ENCODE results near the gene RDH5.

DNA sequence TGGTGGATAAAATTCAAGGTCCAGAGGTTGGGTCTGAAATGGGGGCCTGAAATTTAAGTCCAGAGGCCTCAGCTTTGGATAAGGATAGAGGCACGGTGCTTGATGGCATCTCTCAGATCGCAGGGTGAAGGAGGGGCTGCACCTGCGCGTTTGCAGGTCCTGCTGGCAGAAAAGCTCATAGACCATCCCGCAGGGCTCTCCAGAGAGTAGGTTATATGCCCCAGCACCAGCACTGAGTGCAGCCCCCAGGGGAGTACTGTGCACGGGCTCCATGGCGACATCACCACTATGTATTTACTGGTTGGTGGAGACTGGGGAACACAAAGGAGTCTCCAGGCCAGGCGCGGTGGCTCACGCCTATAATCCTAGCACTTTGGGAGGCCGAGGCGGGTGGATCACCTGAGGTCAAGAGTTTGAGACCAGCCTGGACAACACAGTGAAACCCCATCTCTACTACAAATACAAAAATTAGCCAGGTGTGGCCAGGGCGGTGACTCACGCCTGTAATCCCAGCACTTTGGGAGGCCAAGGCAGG is 12.9 kb downstream of the RDH5 start:
- TF ChIP-seq EZH2 (IDR thresholded peaks at IDR 0.05; ENCODE audit: borderline replicate concordance, low read length) = no peak
- TF ChIP-seq, protein P1, sequence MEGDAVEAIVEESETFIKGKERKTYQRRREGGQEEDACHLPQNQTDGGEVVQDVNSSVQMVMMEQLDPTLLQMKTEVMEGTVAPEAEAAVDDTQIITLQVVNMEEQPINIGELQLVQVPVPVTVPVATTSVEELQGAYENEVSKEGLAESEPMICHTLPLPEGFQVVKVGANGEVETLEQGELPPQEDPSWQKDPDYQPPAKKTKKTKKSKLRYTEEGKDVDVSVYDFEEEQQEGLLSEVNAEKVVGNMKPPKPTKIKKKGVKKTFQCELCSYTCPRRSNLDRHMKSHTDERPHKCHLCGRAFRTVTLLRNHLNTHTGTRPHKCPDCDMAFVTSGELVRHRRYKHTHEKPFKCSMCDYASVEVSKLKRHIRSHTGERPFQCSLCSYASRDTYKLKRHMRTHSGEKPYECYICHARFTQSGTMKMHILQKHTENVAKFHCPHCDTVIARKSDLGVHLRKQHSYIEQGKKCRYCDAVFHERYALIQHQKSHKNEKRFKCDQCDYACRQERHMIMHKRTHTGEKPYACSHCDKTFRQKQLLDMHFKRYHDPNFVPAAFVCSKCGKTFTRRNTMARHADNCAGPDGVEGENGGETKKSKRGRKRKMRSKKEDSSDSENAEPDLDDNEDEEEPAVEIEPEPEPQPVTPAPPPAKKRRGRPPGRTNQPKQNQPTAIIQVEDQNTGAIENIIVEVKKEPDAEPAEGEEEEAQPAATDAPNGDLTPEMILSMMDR (conservative IDR thresholded peaks at IDR 0.05 in 1 of 2, IDR thresholded peaks at IDR 0.05 in 1 of 2; ENCODE audit: extremely low read depth in 1 of 2, insufficient read depth in 1 of 2, low read depth in 1 of 2, low read length in 2 of 2) = no peak
